ENCODE results near the gene AIFM1.

GRCh38 chrX:130173190-130173895 is 7.7 kb upstream of the AIFM1 start:
- no peak for TF ChIP-seq CTCF (IDR thresholded peaks at IDR 0.05)
- TF ChIP-seq POLR2A (IDR thresholded peaks at IDR 0.05): no peak

Measured in uterus (tissue), 2 donors.